Keratinocyte (primary cell): ENCODE measurements around the gene TGOLN2. TPM values are rescaled to one million over a fixed set of nuclear protein-coding genes. Genes with fewer than 3 reads are reported as not detected.
A peak's percentile ranks its signal among the peaks of the same experiment; 100 is the strongest.

ENCODE experiments used
- DNase-seq: peaks from one replicate; pipeline ENCODE4 v3.0.0-alpha.2; 2011; ENCODE audit warnings: low read depth, missing footprints, low spot score
- FAIRE-seq: peaks from 2 replicates; lab custom pipeline; 2011; peaks lifted over from hg19 to GRCh38; lab: Jason Lieb, UNC
- H2AFZ ChIP-seq: 2 replicates; pipeline ENCODE4 v1.6.0; 2012; ENCODE audit warnings: low read length, control low read depth, inconsistent platforms; ENCODE audit not compliant: control insufficient read depth
- H3K27ac ChIP-seq: 2 replicates; pipeline ENCODE4 v1.5.1; 2011; ENCODE audit warnings: low read length; ENCODE audit not compliant: control insufficient read depth, insufficient read depth
- H3K27me3 ChIP-seq: 3 replicates; pipeline ENCODE4 v1.6.0; 2011; ENCODE audit warnings: low read length; ENCODE audit not compliant: control insufficient read depth, insufficient read depth; ENCODE audit errors: extremely low read depth
- H3K36me3 ChIP-seq, 2 experiments: 2 replicates in 1 of 2; 3 replicates in 1 of 2; pipeline ENCODE4 v1.5.1; 2011; ENCODE audit warnings: low read length in 2 of 2, mild to moderate bottlenecking in 1 of 2; ENCODE audit not compliant: control insufficient read depth in 2 of 2, insufficient read depth in 2 of 2; ENCODE audit errors: extremely low read depth in 1 of 2
- H3K4me1 ChIP-seq: 3 replicates; pipeline ENCODE4 v1.5.1; 2011; ENCODE audit warnings: low read length; ENCODE audit not compliant: control insufficient read depth, insufficient read depth; ENCODE audit errors: extremely low read depth
- H3K4me2 ChIP-seq: 3 replicates; pipeline ENCODE4 v1.6.0; 2011; ENCODE audit warnings: low read depth, low read length; ENCODE audit not compliant: control insufficient read depth, insufficient read depth; ENCODE audit errors: extremely low read depth
- H3K4me3 ChIP-seq, 3 experiments: fragments of 200-600 bp in 1 of 3; sonication (generic) in 1 of 3; 2 replicates in 2 of 3; 3 replicates in 1 of 3; pipeline ENCODE4 v1.5.1; 2011 to 2016; ENCODE audit warnings: low read length in 3 of 3, mild to moderate bottlenecking in 3 of 3, control low read depth in 2 of 3, inconsistent platforms in 1 of 3, low read depth in 1 of 3, mixed read lengths in 1 of 3, mixed run types in 1 of 3, moderate library complexity in 1 of 3; ENCODE audit not compliant: control insufficient read depth in 2 of 3, insufficient read depth in 2 of 3; ENCODE audit errors: extremely low read depth in 1 of 3
- H3K79me2 ChIP-seq: 2 replicates; pipeline ENCODE4 v1.6.0; 2012; ENCODE audit warnings: low read length; ENCODE audit not compliant: control insufficient read depth, insufficient read depth
- H3K9ac ChIP-seq: 3 replicates; pipeline ENCODE4 v1.6.0; 2011; ENCODE audit warnings: low read length; ENCODE audit not compliant: control insufficient read depth, insufficient read depth; ENCODE audit errors: extremely low read depth
- H3K9me1 ChIP-seq: 3 replicates; pipeline ENCODE4 v1.6.0; 2011; ENCODE audit warnings: low read length; ENCODE audit not compliant: control insufficient read depth, insufficient read depth; ENCODE audit errors: extremely low read depth
- H3K9me3 ChIP-seq: 2 replicates; pipeline ENCODE4 v1.5.1; 2012; ENCODE audit warnings: low read depth, low read length; ENCODE audit not compliant: control insufficient read depth
- H4K20me1 ChIP-seq: 3 replicates; pipeline ENCODE4 v1.6.0; 2011; ENCODE audit warnings: low read length; ENCODE audit not compliant: control insufficient read depth, insufficient read depth; ENCODE audit errors: extremely low read depth
- CTCF ChIP-seq, 3 experiments: IDR thresholded peaks in 1 of 3; conservative IDR thresholded peaks in 1 of 3; optimal IDR thresholded peaks in 1 of 3; 2 replicates in 2 of 3; 3 replicates in 1 of 3; pipeline versions ENCODE3 to v1.5.1; 2011; ENCODE audit warnings: low read length in 3 of 3, mild to moderate bottlenecking in 3 of 3, moderate library complexity in 2 of 3, control low read depth in 1 of 3, inconsistent platforms in 1 of 3; ENCODE audit not compliant: insufficient read depth in 2 of 3; ENCODE audit errors: extremely low read depth in 1 of 3
- EZH2 ChIP-seq: IDR thresholded peaks from one replicate; pipeline ENCODE4 v1.6.1; 2012; ENCODE audit warnings: inconsistent platforms, mild to moderate bottlenecking, low read length, moderate library complexity
- dilution Hi-C: fragments of 300-500 bp; cut with MboI; formaldehyde crosslinking; loops from one replicate; pipeline ENCODE4 v1.7.0; 2020; ENCODE audit warnings: low sequenced_read_pairs; ENCODE audit not compliant: extremely low pct_ligation_motif_present
- polyA plus RNA-seq, 5 experiments: library from polyadenylated mRNA; depleted of rRNA in 3 of 5; stranded (reverse) in 3 of 5; stranded (forward) in 1 of 5; unstranded in 1 of 5; fragments of >200 nt; gene quantifications; 1 replicate in 1 of 5; 2 replicates in 3 of 5; 3 replicates in 1 of 5; pipeline versions ENCODE4 v1.2.1 to v1.2.3, GENCODE V29; 2011 to 2012; ENCODE audit warnings: missing spikeins in 2 of 5, low read depth in 1 of 5, low replicate concordance in 1 of 5

TGOLN2 gene
- polyA plus RNA-seq, 1 donor (not counting 4 experiments of a cell fraction or from before 2014, with no cell fraction given), result 43.3 TPM

DNA sequence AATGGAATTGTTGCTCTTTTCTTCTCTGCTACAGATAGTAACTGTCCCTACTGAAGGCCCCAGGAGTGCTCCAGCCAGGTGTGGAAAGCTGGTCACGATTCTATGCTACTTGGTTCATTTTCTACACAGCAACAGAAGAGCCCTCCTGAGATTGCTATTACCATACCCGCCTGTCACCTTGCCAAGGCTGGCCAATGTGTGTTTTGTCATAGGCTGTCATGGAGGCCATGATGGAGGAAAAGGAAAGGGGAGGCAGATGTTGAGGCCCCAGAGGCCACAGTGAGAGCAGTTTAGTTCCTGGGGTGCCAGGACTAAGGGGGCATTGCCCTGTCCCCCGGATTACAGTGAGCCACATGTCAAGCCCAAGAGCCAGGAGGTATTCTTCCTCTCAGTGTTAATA lies 27.7 kb upstream of the TGOLN2 start:
- Histone ChIP-seq H3K36me3 (peaks cover 15 to 20% of the 10 kb centered on the region in 2 experiments), H3K9ac (peak overlapping the region; percentile 98), H3K27me3 (no peaks in the 10 kb centered on the region), H3K4me2 (peak overlapping the region; percentile 93), H3K9me3 (no peaks in the 10 kb centered on the region), H3K9me1 (no peaks in the 10 kb centered on the region), H3K4me3 (peak overlapping the region; percentile 68 to 99 (median 80)), H3K79me2 (peaks cover 46% of the 10 kb centered on the region), H4K20me1 (no peaks in the 10 kb centered on the region), H3K4me1 (peaks cover 26% of the 10 kb centered on the region), H3K27ac (peak overlapping the region; percentile 94), H2AFZ (peak overlapping the region; percentile 99)
- dilution Hi-C loops, result no loop called here
- DNase-seq (no peak), FAIRE-seq (no peak)
- TF ChIP-seq CTCF (optimal IDR thresholded peaks at IDR 0.05 in 1 of 3, IDR thresholded peaks at IDR 0.05 in 1 of 3, conservative IDR thresholded peaks at IDR 0.05 in 1 of 3; ENCODE audit: extremely low read depth in 1 of 3, insufficient read depth in 2 of 3, low read length in 3 of 3) (no peak), EZH2 (no peak)

- dilution Hi-C loops, result no loop called here
- Histone ChIP-seq H3K9me1 (no peaks in the 10 kb centered on the region), H3K9me3 (no peaks in the 10 kb centered on the region), H3K79me2 (peaks cover 46% of the 10 kb centered on the region), H3K4me1 (peaks cover 26% of the 10 kb centered on the region), H3K4me3 (peak overlapping the region; percentile 68 to 99 (median 80)), H2AFZ (peak overlapping the region; percentile 99), H4K20me1 (no peaks in the 10 kb centered on the region), H3K9ac (peak overlapping the region; percentile 98), H3K4me2 (peak overlapping the region; percentile 93), H3K36me3 (peaks cover 19 to 23% of the 10 kb centered on the region in 2 experiments), H3K27me3 (no peaks in the 10 kb centered on the region), H3K27ac (peak overlapping the region; percentile 94)
- TF ChIP-seq EZH2 (no peak), CTCF (optimal IDR thresholded peaks at IDR 0.05 in 1 of 3, IDR thresholded peaks at IDR 0.05 in 1 of 3, conservative IDR thresholded peaks at IDR 0.05 in 1 of 3; ENCODE audit: extremely low read depth in 1 of 3, insufficient read depth in 2 of 3, low read length in 3 of 3) (no peak)
- DNase-seq (no peak), FAIRE-seq (no peak)
These were observed 27.3 kb upstream of the TGOLN2 start for GRCh38 chr2:85355073-85355410.
